Activated CD4-positive, CD25-positive, alpha-beta regulatory T cell treated with anti-CD3 and anti-CD28 coated beads, Interleukin-2, amount 50 U/mL, for 72 hours (primary cell): ENCODE measurements around the gene WNT3A.

Experiments
- DNase-seq: peaks from one replicate; pipeline ENCODE4 v3.0.0; 2021

WNT3A gene

DNA sequence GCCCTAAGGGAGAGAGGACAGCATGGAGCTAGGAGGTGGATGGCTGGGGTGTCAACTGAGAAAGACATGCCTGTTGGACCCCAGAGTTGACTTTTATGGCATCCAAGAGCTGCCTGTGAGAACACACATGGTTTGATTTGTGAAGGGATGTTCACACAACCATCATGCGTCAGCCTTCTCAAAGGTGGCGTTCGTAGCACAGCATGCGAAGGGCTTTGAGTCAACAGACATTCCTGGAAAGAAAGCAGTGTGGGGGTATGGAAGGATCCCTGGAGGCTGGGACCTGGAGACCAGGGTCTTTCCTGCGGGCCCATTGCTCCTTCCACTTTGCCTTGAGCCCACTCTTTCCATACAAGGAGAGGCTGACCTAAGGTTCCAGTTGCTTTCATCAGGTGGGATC is 6.4 kb upstream of the WNT3A start:
- no peak for DNase-seq

DNA sequence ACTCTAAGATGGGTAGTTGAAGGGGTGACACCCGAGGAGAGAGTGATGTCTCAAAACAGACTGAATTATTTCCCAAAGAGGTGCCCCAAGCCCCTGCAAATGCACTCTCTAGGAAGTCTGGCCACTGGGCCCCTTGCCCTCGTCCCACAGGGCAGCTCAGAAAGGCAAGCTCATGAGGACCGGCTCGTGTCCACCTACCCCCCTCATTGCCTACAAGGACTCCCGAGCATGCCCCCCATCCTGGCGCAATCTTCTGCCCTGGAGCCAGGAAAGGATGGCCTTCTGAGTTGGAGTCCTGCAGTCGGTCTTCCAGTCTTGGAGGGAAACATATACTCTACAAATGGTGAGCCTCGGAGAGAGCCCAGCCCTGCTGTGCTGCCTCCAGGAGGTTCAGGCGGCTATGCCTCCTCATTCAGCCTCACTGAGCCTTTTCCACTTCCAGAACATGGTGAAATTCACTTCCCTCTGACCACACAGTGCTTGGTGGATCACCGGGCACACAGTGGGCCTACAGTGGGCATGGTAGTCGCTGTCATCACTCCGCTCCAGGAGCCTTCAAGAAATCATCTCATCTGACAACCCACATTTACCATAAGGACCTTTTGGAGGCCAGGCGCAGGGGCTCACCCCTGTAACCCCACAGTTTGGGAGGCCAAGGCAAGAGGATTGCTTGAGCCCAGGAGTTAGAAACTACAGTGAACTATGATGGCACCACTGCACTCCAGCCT is 5.8 kb upstream of the WNT3A start:
- no peak for DNase-seq

DNA sequence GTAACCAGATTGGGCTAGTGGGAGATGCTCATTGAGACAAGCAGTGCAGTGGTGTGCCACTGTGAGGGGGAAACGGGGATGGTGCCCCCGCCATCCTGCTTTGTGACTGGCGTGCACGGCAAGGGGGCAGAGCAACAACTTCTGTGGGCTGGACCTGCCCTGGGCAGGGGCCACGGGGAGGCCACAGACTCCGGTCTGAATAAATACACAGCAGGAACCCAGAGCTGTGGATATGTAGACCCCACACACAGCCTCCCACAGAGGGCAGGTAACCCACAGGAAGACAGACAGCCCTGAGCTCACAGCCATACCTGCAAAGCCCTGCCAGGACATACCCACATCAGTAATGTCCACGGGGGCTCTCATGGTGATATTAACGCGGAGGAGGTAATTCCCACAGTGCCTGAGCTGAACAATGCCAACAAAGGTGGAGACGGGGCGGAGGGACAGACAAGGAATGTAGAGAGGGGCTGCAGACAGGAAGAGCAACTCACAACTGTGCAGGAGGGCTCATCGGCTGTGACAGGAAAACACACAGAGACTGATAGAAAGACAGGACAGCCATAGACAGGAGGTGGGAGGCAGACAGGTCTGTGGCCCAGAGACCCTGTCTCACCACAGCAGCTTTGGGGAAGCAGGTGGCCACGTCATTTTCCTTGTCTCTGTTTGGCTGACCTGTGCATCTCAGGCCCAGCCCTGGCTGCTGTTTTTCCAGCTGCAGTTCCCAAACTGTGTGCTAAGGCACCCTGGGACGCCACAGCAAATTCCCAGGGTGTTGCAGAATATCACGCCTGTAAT is 4.9 kb upstream of the WNT3A start:
- DNase-seq, result no peak

GRCh38 chr1:228002792-228003191 is 4.0 kb upstream of the WNT3A start:
- DNase-seq, result no peak

DNA sequence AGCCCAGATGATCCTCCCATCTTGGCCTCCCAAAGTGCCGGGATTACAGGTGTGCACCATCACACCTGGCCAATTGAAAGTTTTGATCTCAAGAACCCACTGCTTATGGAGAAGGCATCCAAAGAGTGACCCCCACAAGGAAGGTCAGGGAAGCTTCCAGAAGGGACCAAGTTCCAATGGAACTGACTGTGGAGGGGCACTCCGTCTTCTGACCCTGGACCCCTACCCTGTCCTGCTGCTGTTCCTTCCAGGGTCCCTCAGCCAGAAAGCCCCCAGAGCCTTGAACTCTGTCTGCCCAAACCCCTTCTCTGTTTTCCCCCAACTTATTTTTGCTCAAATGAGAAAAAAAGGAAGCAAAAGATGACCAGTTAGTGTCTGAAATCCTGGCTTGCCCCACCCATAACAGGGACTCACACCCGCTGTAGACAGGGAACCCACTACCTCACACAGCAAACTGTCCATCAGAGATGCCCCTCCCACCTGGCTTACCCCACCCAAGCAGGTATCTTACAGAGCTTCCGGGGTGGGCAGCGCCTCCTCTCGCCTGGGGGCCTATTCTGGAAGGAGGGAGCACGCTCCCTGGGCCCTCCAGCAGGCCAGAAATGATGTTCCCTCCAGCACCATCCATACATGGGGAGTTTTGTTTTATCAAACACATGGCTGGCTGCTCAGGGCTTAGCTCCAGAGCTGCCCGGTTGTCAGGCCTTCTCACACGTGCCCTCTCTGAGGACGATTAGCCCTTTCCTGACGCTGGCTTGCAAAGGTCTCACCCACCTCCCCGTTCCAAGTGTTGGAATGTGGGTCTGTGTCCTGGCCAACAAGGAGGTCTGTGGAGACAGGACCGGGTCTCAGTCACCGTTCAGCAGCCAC is 3.1 kb upstream of the WNT3A start:
- DNase-seq, result no peak

DNA sequence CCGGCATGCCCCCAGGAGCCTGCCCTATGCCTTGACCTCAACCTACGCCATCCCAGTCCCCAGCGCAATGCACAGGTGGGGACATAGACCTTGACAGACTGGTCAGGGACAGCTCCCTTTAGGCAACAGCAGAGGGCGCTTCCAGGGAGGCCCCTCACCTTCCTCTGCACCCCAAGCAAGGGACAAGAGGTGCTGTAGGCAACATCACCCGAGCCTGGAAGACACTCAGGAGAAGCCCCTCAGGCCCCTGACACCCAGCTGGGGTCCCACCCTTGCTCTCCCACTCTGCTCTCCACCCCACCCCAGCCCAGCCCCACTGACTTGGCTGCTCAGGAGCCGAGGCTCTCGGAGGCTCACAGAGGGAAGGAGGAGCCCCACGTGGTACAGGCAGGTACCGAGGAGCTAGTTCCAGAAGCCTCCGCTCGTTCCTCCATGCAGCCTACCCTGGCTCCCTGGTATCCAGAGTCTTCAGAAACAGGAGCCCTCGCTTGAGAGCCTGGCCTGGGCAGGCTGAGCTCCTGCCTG is 2.4 kb upstream of the WNT3A start:
- DNase-seq, result no peak

DNA sequence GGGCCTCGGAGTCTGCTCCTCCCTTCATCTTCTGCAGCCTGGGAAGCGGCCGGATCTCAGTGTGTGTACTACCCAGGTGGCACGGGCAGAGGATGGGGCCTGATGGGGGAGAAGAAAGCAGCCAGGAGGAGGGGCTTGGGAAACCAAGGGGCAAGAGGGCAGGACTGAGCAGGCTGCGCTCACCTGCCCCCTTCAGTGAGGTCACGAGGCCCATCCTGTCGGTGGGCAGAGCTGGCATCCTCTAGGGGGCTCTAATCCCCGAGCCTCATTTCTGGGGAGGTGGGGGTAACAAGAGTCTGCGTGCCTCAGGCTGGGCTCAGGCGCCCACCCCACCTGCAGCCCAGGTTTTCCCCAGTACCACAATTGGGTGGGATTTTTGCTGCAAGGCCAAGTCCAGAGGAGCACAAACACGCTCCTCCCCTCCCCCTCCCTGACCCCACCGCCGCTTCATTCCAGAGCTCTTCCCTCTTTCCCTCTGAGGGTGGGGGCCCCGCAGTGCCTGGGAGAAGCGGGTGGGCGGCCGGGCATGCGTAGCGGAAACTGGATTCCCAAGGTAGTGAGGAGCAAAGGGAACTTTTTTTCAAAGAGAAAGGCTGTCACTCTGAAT is 1.8 kb upstream of the WNT3A start:
- DNase-seq, result no peak

DNA sequence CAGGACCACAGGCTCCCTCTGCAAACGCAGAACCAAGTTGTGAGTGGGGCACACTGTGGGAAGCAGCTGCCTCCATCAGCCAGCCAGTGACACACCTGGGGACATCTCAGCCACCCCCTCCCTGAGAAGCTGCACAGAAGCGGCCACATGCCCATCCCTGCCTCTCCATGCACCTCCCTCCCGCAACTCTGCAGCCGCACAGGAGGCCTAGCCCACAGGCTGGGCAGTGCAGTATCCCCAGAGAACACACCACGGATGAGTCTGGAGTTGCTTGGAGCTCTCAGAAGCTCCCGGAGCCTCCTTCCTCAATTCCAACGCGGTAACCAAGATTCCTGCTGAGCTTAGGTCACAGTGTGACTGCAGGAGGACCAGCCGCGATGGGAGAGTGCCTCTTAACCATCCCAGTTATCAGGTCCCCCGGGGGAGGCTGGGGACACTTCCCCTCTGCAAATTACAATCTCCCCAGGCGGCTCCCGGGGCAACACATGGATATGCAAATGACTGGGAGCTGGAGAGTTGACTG is 1.2 kb upstream of the WNT3A start:
- DNase-seq, result no peak

DNA sequence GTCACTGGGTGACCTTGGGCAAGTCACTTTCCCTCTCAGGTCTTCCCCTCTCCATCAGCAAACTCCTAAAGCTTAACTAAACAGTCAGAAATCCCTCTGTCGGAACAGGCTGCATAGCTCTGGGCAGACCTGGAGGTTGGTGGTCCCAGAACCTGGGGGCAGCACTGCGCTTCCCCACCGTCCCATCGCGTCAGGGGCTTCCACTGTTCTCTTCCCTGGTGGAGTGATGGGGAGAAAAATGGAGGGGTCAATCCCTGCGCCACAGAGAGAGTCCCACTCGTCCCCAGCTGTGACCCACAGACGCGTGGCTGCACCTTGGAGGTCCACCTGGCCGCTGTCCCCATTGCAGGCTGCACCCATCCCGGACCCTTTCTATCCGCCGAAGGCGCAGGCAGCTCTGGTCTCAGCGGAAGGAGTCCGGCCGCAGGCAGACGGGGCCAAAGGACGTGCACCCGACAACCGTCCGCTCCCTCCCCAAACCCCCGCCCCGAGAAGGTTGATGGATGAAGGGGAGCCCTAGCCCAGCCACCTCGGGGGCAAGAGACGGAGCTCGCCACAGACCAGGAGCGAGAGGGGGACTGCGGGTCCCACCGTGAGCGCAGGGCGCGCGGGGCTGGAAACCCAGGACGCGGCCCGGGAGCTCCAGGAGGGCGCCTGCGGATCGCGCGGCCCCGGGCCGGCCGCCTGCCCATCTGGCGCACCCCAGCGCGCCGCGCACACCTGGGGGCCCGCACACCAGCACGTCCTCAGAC is 588 bp upstream of the WNT3A start:
- DNase-seq, result no peak

DNA sequence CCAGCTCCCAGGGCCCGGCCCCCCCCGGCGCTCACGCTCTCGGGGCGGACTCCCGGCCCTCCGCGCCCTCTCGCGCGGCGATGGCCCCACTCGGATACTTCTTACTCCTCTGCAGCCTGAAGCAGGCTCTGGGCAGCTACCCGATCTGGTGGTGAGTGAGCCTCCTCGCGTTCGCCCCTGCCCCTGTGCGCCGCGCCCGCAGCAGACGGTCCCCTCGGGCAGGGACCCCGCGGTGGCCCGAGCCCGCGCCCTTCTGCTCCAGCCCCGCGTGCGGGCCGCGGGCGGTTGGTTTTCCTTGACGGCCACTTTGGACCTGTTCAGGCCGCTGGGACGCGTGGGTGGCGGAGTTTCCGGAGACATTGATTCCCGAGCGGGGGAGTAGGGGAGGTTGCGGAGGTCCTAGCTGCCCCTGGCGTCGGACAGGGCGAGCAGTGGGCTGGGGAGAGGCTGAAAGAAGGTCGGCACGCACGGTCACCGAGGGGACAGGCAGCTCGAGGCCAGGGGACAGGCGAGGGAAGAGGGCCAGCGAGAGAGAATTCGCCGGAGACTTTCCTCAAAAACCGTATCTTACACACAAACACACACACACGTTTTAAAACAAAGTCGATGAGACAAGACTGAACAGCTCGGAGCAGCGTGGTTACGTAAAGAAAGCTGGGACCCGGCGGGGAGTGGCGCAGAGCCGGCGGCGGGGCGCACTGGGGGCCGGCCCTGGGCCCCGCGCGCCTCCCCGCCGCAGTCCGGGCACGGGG is 427 bp downstream of the WNT3A start:
- DNase-seq, result no peak

- no peak for DNase-seq
These were observed 1.1 kb downstream of the WNT3A start for GRCh38 chr1:228007801-228008341.

DNA sequence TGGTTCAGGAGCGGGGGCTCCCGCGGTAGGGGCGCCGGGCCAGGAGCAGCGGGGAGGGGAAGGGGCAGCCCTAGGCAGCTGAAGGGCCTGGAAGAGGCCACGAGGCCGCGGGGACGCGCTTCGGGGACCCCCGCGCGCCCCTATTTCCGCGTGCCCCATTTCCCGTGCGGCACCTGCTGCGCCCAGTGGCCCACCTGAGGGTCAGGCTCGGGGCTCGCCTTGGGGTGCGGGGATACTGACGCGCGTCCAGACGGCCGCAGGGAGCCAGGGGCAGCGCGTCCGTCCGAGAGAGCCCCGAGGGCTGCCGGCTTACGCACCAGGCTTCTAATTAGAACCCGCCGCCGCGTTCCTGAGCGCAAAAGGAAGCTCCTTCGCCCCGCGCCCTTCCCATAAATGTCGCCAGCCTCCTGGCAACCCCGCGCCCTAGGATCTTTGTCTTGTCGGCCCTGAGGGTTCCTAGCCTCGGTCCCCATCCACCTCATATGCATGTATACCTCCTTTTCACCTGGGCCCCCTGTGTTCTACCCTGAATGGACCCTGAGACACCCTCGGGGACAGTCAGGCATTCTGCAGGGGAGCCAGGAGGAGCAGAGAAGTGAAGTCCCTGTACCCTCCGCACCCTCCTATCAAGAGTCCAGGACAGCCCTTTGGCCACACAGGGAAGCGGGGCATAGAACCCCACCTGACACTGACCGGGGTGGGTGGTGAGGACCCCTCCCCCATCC is 1.8 kb downstream of the WNT3A start:
- DNase-seq, result no peak

DNA sequence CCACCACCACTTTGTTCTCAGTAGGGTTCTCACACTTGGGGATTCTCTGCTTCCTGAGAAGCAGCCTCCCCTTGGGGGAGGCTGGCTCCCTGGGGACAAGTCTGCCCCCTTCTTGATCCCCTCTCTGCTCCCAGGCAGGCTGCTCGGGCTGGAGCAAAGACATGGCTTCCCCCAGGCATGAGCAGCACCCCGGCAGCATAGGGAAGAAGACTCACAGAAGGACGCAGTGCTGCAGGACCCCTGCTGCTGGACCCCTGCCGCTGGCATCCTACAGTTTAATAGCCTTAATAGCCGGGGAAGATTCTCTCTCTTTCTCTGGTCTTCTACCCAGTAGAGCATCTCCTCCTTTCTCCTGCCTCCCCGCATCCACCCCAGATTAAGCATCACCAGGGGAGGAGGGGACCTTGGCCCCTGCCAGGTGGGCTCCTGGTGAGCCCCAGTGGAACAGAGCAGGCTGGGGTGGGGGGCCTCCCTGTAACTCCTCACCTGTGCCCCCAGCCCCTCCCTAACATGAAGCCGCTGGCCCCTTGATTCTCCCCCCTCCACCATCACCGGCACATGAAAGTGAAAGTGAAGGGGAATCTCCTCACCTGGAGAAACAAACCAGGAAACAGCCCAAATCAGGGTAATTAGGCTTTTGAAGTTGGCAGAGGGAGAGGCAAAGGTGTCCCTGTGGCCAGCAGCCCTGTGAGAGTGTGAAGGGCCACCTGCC is 2.5 kb downstream of the WNT3A start:
- DNase-seq, result no peak

DNA sequence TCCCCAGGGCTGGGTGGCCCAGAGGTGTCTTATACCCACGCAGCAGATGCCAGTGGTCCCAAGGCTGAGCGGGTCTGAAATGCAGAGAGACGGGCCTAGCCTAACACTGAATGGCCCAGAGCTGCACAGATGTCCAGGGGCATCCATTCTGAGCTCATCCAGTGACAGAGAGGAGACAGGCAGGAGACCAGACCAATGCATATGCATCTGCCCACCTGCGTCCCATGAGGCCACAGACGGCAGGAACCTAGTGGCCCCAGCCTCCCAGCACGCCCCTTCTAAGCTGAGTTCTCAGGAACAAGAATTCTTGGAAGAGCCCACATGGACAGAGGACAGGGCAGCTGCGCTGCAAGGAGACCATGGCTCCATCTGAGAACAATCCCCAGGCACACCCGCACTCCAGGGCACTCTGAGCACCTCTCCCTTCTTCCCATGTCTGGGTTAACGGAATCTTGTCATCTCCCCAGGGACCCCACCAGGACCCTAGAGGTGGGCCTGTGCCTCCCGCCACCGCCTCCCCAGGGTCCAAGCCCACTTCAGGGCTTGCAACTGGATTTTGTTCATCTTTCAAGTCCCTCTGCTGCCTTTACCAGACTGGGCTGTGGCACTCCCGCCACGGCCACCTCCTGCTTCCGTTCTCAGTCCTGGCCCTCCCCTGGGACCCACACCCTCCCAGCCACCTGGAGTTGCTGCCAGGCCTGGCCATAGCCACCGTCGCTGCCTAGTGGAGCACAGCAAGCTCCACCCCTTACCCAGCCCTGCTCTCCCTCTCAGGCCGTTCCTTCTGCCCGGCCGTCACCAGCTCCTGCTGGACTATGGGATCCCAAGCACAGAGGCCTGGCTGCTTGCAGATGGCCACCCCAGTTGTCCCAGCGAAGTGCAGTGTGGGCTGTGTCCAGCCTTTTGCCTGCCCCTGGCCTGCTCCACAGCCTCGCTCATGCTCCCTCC is 3.3 kb downstream of the WNT3A start:
- no peak for DNase-seq

GRCh38 chr1:228010921-228011320 is 4.1 kb downstream of the WNT3A start:
- no peak for DNase-seq

DNA sequence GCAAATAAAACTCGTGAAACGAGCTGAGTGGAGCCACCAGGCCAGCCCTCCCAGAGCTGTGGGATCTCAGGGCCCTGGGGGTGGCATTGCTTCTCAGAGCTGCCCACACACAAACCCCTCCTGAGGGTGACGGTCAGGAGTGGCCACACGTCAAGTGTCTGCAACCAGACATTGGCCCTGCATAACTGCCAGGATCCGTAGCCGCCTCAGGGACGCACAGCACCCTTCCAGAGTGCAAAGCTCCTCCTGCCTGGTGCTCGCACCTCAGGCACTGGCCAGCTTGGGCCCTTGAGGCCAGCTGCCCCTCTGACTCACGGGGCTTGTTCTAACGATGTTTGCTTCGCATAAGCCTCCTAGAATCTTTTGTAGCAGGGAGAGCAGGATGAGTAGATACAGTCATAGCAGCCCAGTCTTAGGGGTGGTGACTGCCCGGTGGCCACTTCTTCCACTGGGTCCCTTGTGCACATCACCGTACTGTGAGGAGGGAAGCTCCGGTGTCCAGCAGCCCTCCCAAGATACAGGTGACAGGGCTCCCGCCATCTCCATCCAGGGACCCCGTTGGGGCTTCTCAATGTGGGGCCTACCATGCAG is 5.0 kb downstream of the WNT3A start:
- DNase-seq, result no peak

DNA sequence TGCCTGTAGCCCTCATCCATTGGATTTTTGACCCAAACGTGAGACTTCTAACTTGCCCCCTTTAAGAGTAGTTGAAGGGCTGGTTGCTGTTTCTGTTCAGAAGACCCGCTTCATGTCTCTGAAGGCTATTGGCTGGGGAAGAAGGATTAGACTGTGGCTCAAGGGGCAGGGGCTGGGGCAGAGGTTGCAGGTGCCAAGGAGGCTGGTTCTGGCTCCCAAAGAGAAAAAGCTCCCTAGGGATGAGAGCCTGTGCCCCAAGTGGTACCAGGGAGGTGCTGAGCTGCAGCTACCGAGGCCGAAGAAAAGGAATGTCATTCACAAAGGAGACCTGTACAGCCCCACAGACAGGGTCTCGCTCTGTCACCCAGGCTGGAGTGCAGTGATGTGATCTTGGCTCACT is 5.8 kb downstream of the WNT3A start:
- DNase-seq, result no peak
